SU-DHL-6 (cell line): ENCODE measurements around the gene EIF2B2.

Source experiments
- EZH2phosphoT487 ChIP-seq: fragments of 200-600 bp; sonication (generic), shearing (Covaris generic); conservative IDR thresholded peaks from 2 replicates; pipeline ENCODE4 v1.6.1; 2018; ENCODE audit warnings: mild to moderate bottlenecking, antibody characterized with exemption, low read length, moderate library complexity, mixed read lengths
- TF ChIP-seq, protein P1 (sequence below): fragments of 200-600 bp; sonication (generic); IDR thresholded peaks from one replicate; pipeline ENCODE4 v1.5.1; 2017; ENCODE audit warnings: antibody characterized with exemption, mild to moderate bottlenecking, low read length, moderate library complexity; ENCODE audit not compliant: insufficient read depth, poor library complexity, severe bottlenecking

DNA sequence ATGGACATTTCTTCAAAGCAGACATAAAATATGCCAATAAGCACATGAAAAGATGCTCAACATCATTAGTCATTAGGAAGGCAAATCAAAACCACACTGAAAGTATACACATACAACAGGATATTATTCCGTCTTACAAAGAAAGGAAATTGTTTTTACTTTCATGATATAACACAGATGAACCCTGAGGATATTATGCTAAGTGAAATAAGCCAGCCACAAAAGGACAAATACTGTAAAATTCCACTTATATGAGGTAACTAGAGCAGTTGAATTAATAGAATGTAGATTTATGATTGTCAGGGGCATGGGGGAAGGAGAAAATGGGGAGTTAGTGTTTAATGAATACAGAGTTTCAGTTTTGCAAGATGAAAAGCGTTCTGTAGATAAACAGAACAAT, 56.9 kb downstream of the EIF2B2 start:
- TF ChIP-seq, protein P1, sequence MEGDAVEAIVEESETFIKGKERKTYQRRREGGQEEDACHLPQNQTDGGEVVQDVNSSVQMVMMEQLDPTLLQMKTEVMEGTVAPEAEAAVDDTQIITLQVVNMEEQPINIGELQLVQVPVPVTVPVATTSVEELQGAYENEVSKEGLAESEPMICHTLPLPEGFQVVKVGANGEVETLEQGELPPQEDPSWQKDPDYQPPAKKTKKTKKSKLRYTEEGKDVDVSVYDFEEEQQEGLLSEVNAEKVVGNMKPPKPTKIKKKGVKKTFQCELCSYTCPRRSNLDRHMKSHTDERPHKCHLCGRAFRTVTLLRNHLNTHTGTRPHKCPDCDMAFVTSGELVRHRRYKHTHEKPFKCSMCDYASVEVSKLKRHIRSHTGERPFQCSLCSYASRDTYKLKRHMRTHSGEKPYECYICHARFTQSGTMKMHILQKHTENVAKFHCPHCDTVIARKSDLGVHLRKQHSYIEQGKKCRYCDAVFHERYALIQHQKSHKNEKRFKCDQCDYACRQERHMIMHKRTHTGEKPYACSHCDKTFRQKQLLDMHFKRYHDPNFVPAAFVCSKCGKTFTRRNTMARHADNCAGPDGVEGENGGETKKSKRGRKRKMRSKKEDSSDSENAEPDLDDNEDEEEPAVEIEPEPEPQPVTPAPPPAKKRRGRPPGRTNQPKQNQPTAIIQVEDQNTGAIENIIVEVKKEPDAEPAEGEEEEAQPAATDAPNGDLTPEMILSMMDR, result no peak
- TF ChIP-seq EZH2phosphoT487, result no peak
